HG03103 (cell line): ENCODE measurements around the gene POLR2A.

Experiments used
- ATAC-seq: cut with Tn5 transposase; IDR thresholded peaks from one replicate; pipeline ENCODE4 v1.9.1; 2021; ENCODE audit warnings: low read depth; ENCODE audit not compliant: unreplicated experiment

Gene POLR2A

GRCh38 chr17:7501729-7502128, 17.6 kb downstream of the POLR2A start:
- ATAC-seq: no peak

DNA sequence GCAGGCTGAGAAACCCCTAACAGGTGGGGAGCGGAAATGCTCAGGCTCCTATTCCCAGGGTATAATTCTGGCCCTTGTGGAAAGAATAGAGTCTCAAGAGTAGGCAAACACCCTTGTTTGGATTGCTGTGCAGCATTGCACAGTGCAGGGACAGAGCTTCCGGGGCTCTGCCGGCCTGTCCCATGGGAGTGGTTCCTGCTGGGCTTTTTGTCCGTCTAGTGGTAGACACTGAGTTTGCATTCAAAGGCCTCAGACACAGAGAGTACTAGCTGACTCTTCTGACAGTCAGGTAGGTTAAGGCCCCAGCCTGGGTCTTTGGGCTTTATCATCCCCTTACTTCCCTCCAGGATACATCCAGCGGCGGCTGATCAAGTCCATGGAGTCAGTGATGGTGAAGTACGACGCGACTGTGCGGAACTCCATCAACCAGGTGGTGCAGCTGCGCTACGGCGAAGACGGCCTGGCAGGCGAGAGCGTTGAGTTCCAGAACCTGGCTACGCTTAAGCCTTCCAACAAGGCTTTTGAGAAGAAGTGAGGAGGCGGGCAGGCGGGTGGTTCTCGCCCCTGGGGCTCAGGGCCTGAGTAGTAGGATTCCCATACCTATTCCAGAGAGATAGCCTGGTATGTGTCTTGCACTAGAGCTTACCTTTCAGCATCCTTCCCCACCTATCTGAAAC, 18.1 kb downstream of the POLR2A start:
- no peak for ATAC-seq

- ATAC-seq: no peak
Observed at GRCh38 chr17:7502987-7503386, 18.8 kb downstream of the POLR2A start.

- ATAC-seq: no peak
Observed at GRCh38 chr17:7503521-7503920, 19.4 kb downstream of the POLR2A start.

GRCh38 chr17:7508145-7508544, 24.0 kb downstream of the POLR2A start:
- no peak for ATAC-seq

- no peak for ATAC-seq
Observed at GRCh38 chr17:7508846-7509245, 24.7 kb downstream of the POLR2A start.

DNA sequence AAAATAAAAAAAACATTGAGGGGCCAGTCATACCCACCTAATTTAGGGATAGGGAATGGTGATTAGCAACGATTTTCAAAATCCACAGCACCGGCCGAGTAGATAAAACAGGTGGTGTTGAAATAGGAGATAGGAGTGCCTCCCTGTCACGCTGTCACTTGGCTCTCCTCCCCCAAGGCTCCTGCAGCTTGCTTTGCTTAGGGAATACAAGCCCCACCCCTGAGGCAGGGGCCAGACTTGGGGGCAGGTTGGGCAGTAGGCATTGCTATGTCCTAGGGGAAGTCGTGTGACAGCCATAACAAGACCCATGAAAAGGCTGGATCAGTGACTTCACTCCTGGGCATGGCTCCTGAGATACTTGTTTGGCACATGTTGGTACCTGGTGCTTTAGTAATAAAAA, 25.8 kb downstream of the POLR2A start:
- no peak for ATAC-seq

DNA sequence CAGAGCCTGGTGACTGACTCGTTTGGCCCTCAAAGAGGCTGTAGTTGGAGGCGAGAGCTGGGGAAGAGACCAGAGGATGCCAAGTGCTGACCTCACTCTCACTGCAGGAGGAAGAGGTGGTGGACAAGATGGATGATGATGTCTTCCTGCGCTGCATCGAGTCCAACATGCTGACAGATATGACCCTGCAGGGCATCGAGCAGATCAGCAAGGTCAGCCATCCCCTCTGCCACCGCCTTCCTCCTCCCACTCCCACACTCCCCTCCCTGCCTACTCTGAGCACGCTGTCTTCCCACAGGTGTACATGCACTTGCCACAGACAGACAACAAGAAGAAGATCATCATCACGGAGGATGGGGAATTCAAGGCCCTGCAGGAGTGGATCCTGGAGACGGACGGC, 26.9 kb downstream of the POLR2A start:
- no peak for ATAC-seq

GRCh38 chr17:7512105-7512504, 27.9 kb downstream of the POLR2A start:
- no peak for ATAC-seq

DNA sequence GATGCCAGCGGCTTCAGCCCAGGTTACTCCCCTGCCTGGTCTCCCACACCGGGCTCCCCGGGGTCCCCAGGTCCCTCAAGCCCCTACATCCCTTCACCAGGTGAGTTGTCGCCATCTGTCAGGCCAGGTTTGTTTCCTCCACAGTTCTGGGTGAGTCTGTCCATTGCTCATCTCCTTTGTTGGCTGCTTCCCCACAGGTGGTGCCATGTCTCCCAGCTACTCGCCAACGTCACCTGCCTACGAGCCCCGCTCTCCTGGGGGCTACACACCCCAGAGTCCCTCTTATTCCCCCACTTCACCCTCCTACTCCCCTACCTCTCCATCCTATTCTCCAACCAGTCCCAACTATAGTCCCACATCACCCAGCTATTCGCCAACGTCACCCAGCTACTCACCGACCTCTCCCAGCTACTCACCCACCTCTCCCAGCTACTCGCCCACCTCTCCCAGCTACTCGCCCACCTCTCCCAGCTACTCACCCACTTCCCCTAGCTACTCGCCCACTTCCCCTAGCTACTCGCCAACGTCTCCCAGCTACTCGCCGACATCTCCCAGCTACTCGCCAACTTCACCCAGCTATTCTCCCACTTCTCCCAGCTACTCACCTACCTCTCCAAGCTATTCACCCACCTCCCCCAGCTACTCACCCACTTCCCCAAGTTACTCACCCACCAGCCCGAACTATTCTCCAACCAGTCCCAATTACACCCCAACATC, 28.8 kb downstream of the POLR2A start:
- ATAC-seq: no peak

DNA sequence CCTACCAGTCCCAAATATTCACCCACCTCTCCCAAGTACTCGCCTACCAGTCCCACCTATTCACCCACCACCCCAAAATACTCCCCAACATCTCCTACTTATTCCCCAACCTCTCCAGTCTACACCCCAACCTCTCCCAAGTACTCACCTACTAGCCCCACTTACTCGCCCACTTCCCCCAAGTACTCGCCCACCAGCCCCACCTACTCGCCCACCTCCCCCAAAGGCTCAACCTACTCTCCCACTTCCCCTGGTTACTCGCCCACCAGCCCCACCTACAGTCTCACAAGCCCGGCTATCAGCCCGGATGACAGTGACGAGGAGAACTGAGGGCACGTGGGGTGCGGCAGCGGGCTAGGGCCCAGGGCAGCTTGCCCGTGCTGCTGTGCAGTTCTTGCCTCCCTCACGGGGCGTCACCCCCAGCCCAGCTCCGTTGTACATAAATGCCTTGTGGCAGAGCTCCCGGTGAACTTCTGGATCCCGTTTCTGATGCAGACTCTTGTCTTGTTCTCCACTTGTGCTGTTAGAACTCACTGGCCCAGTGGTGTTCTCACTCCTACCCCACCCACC, 29.8 kb downstream of the POLR2A start:
- ATAC-seq: no peak

- ATAC-seq: no peak
Observed at GRCh38 chr17:7515911-7516610, 31.9 kb downstream of the POLR2A start.

DNA sequence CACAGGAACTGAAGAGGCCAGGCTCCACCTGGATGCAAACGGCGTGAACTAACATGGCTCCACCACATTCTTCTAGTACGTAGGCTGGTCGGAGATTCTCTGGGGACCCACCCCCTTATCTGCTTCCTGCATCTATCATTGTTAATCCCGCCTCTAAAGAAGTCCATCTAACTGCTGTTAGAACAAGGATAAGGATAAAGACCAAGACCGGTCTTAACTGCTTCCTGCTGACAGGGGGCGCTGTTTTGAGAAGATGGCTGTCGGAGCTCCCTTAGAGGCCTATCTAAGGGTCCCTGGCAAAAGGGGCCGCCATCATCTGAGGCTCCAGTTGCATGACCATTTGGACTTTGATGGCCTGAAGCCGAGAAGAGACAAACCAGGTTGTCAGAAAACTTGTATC, 38.9 kb downstream of the POLR2A start:
- no peak for ATAC-seq

- ATAC-seq: no peak
Observed at GRCh38 chr17:7528842-7529241, 44.7 kb downstream of the POLR2A start.

DNA sequence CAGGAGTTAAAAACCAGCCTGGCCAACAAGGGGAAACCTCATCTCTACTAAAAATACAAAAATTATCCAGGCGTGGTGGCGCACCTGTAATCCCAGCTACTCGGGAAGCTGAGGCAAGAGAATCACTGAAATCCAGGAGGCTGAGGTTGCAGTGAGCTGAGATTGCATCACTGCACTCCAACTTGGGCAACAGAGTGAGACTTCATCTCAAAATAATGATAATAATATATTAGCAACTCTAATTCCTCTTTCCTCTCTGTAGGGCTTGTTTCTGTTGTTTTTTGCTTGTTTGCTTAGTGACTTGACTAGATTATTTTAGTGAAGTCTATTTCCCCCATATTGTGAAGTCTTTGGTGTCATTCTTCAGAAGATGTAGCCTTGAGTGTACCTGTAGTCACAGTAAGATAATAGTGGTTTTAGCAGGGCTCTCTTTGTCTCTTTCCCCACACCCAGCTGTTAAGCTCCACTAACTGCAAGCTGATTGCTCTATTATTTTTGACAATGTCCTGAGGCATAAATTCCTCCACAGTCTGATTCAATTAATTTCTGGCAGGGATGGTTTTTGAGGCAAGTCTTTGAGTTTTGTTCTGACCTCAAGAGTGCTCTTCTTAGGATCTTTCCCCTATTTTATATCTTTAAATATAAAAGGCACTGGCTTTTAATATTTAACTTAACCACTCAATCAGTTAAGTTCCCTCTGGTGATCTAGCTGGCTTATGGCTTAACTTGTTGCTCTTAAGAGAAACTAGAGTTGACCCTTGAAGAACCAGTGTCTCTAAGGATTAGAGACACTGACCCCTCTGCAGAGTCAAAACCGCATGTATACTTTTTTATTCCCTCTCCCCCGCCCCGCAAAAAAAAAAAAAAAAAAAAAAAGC, 46.1 kb downstream of the POLR2A start:
- ATAC-seq: no peak

GRCh38 chr17:7538050-7538449, 53.9 kb downstream of the POLR2A start:
- ATAC-seq: no peak

- no peak for ATAC-seq
Observed at GRCh38 chr17:7538891-7539545, 54.9 kb downstream of the POLR2A start.

DNA sequence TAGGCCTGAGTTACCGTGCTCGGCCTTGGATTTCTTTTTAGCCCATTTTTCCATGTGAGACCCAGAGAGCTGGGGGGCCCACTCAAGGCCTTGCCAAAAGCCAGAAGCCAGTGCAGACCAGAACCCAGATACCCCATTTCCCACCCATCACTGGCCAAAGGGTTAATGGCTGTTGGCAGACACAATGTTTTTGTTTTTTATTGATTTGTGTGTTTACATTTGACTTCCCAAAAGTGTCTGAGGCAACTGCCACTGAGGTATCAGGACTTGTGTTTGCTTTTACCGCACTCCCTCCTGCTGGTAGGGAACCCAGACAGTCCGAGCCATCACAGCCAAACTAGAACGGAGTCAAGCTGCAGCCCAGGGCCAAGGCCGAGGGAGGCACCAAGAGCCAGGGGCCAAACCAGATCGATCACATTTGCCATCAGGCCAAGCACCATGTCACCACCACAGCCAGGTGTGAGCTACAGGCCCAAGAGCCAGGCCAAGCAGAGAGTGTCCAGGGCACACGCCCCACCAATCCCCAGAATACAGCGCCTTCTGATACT, 57.0 kb downstream of the POLR2A start:
- ATAC-seq: no peak

- ATAC-seq: no peak
Observed at GRCh38 chr17:7544911-7545310, 60.7 kb downstream of the POLR2A start.
